Gastroesophageal sphincter (tissue), 3 donors: ENCODE data around the gene SETDB1.

Experiments
- CTCF ChIP-seq, 4 experiments: fragments of 200-600 bp in 2 of 4; fragments of 450-650 bp in 2 of 4; sonication (generic) in 1 of 4; IDR thresholded peaks; one replicate each; pipeline ENCODE4 v1.5.1; 2017 to 2019; ENCODE audit warnings: antibody characterized with exemption in 4 of 4, mild to moderate bottlenecking in 2 of 4, moderate library complexity in 2 of 4
- EP300 ChIP-seq: sonication (generic); formaldehyde crosslinking; IDR thresholded peaks from one replicate; pipeline ENCODE4 v1.6.1; 2017; ENCODE audit warnings: antibody characterized with exemption, mild to moderate bottlenecking
- POLR2AphosphoS5 ChIP-seq: sonication (generic); formaldehyde crosslinking; IDR thresholded peaks from one replicate; pipeline ENCODE4 v1.6.1; 2017; ENCODE audit warnings: antibody characterized with exemption

DNA sequence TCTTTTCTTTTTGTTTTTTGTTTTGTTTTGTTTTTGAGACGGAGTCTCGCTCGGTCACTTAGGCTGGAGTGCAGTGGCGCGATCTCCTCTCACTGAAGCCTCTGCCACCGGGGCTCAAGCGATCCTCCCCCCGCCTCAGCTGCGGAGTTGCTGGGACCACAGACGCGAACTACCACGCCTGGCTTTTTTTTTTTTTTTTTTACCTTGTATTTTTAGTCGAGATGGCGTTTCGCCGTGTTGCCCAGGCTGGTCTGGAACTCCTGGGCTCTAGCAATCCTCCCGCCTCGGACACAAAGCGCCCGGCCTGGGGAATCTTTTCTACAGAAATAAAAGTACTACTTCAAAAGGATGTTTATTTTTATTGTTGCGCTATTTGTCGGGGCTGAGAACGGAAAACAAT, 1.1 kb upstream of the SETDB1 start:
- TF ChIP-seq CTCF (IDR thresholded peaks at IDR 0.05) (no peak), EP300 (no peak), POLR2AphosphoS5 (no peak)
